GM10248 (cell line): ENCODE measurements around the gene FGFBP1.

ENCODE experiments used
- CTCF ChIA-PET: fragments of 300-600 bp; sonication (Branson Sonifier 250); formaldehyde crosslinking; extraction: SDS; loops from one replicate; lab custom pipeline; 2021; ENCODE audit warnings: antibody characterized with exemption; lab: Yijun Ruan, JAX
- POLR2A ChIA-PET: fragments of 350-650 bp; sonication (Branson Sonifier 250); formaldehyde crosslinking; extraction: SDS; loops from one replicate; lab custom pipeline; 2020; ENCODE audit warnings: antibody characterized with exemption; lab: Yijun Ruan, JAX
- DNase-seq: peaks from one replicate; pipeline ENCODE4 v3.0.0; 2012; ENCODE audit errors: extremely low spot score
- CTCF ChIP-seq: IDR thresholded peaks from 2 replicates; pipeline ENCODE4 v1.5.1; 2012; ENCODE audit warnings: mild to moderate bottlenecking, low read depth; ENCODE audit errors: extremely low read depth, missing control alignments, control extremely low read depth

FGFBP1 gene

DNA sequence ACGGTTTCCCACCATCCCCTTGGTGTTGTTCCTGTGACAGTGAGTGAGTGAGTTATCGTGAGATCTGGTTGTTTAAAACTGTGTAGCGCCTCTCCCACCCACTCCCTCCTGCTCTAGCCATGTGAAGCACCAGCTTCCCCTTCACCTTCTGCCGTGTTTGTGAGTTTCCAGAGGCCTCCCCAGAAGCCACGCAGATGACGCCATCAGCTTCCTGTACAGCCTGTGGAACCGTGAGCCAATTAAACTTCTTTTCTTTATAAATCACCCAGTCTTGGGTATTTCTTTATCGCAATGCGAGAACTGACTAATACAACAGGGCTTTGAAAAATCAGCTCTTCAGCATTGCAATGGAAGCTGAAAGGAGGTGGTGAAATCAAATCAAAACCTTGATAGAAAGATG, 50.0 kb downstream of the FGFBP1 start:
- CTCF ChIA-PET, result interaction anchor here (1.0 to 1.2 kb wide), 2 partner anchors 68 to 83 kb away, joined by 3 read pairs; no protein-coding TSS in a partner anchor
- no peak for DNase-seq
- TF ChIP-seq CTCF, result no peak
- POLR2A ChIA-PET, result no interaction called here
